H1 (cell line): ENCODE measurements around the gene PANX1. TPM values are rescaled to one million over a fixed set of nuclear protein-coding genes. Genes with fewer than 3 reads are reported as not detected.

Experiments used
- CTCF ChIP-seq, 3 experiments: IDR thresholded peaks; 1 replicate in 2 of 3; 2 replicates in 1 of 3; pipeline versions ENCODE4 v1.5.1 to v1.6.1; 2011; ENCODE audit warnings: low read length in 3 of 3, mild to moderate bottlenecking in 3 of 3, inconsistent platforms in 2 of 3, low read depth in 1 of 3, moderate library complexity in 1 of 3; ENCODE audit not compliant: insufficient read depth in 1 of 3; ENCODE audit errors: control extremely low read depth in 1 of 3
- POU5F1 ChIP-seq: IDR thresholded peaks from 2 replicates; pipeline ENCODE4 v1.6.1; 2011; ENCODE audit warnings: low read depth, mild to moderate bottlenecking, low read length, moderate library complexity
- SP2 ChIP-seq: IDR thresholded peaks from 2 replicates; pipeline ENCODE4 v1.6.1; 2012; ENCODE audit warnings: mild to moderate bottlenecking, low read length, inconsistent platforms
- polyA plus RNA-seq, 7 experiments: library from polyadenylated mRNA; depleted of rRNA in 3 of 7; stranded (reverse) in 5 of 7; unstranded in 2 of 7; fragments of >200 nt in 5 of 7; fragments of 200-250 nt in 2 of 7; gene quantifications; 1 replicate in 5 of 7; 2 replicates in 1 of 7; 4 replicates in 1 of 7; pipeline versions ENCODE4 v1.2.1 to v1.2.3, GENCODE V29; 2011 to 2013; ENCODE audit warnings: missing spikeins in 2 of 7, mixed read lengths in 2 of 7
- total RNA-seq: library from RNA; stranded (reverse); fragmentation: NEBNext Ultra II Directional; extraction: Animal tissue kit (Norgen Biotek cat#: 25700); gene quantifications from 2 replicates; pipeline ENCODE4 v1.2.1, GENCODE V29; 2021

Gene PANX1
- total and polyA plus RNA-seq, 2 of the 8 experiments (the other 6 are each of a cell fraction or from before 2014, with no cell fraction given) = 15.9 to 35.2 TPM

- no peak for TF ChIP-seq CTCF (IDR thresholded peaks at IDR 0.05; ENCODE audit: control extremely low read depth in 1 of 3, insufficient read depth in 1 of 3, low read depth in 1 of 3, low read length in 3 of 3)
- TF ChIP-seq POU5F1 = no peak
- no peak for TF ChIP-seq SP2
These were observed 89.1 kb downstream of the PANX1 start (continued) for GRCh38 chr11:94217705-94218104.
